Activated CD4-positive, alpha-beta T cell treated with anti-CD3 and anti-CD28 coated beads for 48 hours (primary cell): ENCODE results near the gene RALGAPA2.

Source experiments
- DNase-seq: peaks from one replicate; pipeline ENCODE4 v3.0.0-alpha.2; 2020

RALGAPA2 gene

GRCh38 chr20:20491110-20491783 lies 221.2 kb downstream of the RALGAPA2 start:
- DNase-seq: peak; percentile 53

DNA sequence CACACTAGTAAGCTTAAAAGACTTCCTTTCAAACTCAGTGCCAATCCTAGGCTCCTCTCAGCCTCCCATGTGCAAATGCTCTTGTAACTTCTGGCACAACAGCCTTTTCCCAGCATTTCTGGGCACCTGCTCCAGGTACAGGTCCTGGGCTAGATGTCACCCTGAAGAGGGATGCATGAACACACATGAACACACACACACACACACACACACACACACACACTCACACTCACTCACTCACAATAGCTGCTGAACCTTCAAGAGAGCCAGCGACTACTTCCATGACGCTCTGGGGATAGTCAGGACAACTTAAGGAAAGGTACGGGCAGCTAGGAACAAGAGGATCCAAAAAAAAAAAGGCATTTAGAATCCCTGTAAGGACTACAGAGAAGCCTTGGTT lies 221.8 kb downstream of the RALGAPA2 start:
- peak; percentile 27 for DNase-seq

- peak; percentile 34 for DNase-seq
Measured at GRCh38 chr20:20489648-20490341, 222.6 kb downstream of the RALGAPA2 start.

GRCh38 chr20:20489054-20489453 lies 223.4 kb downstream of the RALGAPA2 start:
- DNase-seq: no peak

GRCh38 chr20:20488388-20488787 lies 224.1 kb downstream of the RALGAPA2 start:
- no peak for DNase-seq

DNA sequence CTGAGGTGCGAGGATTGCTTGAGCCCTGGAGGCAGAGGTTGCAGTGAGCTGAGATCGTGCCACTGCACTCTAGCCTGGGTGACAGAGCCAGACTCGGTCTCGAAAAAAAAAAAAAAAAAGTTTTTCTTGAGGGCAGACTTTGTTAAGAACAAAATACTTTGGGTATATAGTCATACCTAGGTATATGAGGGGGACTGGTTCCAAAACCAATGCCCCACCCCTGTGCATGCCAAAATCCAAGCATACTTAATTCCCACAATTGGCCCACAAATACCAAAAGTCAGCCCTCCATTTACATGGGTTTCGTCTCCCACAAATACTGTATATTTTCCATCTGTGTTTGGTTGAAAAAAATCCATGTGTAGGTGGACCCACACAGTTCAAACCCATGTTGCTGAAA lies 224.6 kb downstream of the RALGAPA2 start:
- DNase-seq: peak; percentile 59

GRCh38 chr20:20483328-20483727 lies 229.1 kb downstream of the RALGAPA2 start:
- DNase-seq: no peak

DNA sequence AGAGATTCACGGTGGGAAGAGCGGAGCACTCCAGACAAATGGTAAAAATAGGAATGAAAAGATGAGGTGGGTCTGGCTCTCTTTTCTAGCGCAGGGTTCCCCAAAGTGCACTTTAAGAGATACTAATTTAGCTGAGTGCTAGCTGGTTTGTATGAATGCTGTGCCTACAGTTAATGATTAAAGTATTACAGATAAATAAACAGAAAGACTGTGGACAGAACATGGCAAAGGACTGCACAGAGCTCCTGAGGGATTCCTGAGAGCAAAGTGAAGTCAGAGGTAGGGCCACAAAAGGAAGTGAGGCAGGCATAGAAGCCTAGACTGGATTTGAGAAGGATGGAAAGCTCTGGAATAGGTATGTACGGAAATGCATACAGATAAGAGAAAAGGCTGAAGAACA lies 230.0 kb downstream of the RALGAPA2 start:
- DNase-seq: no peak

- DNase-seq: no peak
Measured at GRCh38 chr20:20480689-20481088, 231.8 kb downstream of the RALGAPA2 start.

DNA sequence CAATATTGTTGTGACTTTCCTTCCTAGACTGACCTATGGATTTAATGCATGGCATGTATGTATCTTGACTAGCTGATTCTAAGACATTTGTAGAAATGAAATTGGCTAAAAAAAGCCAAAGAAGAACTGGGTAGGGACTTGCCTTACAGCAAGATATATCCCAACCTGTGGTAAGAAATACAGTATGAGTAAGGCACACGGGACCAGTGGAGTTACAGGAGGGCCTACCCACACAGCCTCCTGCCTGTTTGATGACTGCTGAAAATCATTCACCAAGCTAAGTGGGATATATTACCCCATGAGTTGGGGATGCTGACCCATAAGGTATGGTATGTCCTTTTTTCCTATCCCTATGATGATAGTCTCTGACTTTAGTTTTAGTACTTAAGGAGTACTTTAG lies 232.3 kb downstream of the RALGAPA2 start:
- no peak for DNase-seq

GRCh38 chr20:20477444-20478041 lies 234.9 kb downstream of the RALGAPA2 start:
- DNase-seq: no peak

DNA sequence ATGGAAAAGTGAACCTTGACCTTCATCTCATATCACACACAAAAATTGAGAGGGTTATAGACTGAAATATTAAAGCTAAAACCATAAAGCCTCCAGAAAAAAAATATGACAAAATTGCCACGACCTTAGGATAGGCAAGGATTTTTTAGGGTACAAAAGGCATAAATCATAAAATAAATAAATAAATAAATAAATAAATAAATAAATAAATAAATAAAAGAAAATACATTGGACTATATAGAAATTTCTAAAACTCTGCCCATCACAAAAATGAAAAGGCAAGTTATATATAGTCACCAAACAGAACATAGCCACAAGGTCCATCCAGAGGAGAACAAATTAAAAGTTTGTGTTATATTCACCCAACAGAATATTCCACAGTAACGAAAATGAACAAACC lies 235.9 kb downstream of the RALGAPA2 start:
- DNase-seq: no peak

DNA sequence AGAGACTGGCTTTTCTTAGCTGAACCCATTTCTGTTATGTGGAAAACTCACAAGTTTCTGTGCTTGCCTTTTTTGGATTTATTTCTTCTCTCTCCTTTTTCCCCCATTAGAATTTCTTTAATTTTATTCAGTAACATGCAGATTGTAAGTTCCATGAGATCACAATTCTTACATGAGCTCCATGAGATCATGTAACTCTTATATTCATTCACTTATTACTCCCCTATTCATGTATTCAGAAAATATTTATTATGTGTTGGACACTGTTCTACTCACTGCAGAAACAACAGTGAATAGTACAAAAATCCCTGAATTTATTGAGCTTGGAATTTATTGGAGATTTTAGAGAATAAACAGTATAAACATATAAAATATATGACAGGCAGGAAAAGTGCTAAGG lies 238.8 kb downstream of the RALGAPA2 start:
- DNase-seq: no peak

DNA sequence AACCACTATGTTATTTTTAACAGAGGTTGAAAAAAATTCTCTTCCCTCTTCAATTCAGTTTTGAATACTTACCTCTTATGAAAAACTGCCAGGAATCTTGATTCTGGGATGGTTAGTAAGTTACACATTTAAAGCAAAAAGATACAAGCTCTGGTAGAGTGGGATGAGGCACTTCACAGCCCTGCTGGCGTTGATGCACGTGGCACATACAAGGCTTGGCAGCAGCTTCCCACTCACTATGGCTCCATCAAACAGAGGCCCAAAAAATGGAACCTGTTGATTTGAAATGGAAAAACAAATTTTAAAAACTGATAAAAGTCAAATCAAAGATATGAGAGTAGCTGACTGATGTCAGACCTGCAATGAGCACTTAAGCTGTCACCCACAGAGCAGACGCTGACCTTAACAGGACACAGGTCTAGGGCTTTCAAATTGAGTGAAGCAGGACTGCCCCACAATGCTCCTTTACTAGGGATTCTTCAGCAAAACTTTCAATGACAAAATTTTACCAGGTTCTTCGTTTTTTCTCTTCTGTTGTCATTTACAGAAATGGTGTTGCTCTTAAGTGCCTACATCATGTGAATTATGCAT lies 239.7 kb downstream of the RALGAPA2 start:
- DNase-seq: no peak

GRCh38 chr20:20466341-20466879 lies 246.0 kb downstream of the RALGAPA2 start:
- DNase-seq: peak; percentile 43

DNA sequence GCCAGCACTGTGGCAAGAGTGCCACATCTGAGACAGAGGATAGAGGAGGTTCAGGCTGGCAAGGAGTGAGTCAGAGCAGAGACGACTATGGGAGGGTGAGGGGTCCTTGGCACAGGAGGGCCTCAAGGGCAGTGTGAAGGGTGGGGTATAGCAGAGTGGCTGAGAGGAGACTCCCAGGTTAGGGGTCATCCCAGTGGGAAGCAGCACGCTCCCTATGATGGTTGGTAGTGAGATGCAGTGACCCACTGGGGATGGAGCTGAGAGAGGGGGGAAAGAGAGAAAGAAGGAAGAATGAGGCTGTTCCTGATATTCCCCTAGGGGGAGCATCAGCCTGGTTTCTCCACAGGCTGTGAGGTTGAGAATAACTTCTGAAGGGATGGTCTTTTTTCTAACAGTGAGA lies 247.2 kb downstream of the RALGAPA2 start:
- no peak for DNase-seq

- DNase-seq: no peak
Measured at GRCh38 chr20:20463933-20464374, 248.5 kb downstream of the RALGAPA2 start.

- DNase-seq: no peak
Measured at GRCh38 chr20:20462185-20462584, 250.3 kb downstream of the RALGAPA2 start.

DNA sequence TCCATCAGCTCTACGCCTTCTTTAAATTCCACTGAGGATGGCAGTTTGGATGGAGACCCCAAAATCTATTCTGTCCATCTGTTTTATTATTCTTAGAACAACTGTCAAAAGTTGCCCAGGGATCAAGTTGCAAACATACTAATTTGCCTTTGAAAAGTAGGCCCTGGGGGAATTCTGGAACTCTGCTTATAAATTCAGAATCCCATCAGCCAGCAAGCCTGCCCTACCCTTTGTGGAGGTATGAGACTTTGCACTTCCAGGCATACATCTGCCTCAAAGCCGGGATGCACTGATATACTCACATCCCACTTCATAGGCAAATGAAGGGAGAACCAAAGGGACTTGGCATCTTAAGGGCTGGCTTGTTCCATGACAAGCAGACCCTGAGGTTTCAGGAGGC lies 250.9 kb downstream of the RALGAPA2 start:
- DNase-seq: no peak

- DNase-seq: no peak
Measured at GRCh38 chr20:20459726-20460125, 252.7 kb downstream of the RALGAPA2 start.

- DNase-seq: peak; percentile 17
Measured at GRCh38 chr20:20457392-20458126, 254.9 kb downstream of the RALGAPA2 start.

GRCh38 chr20:20456741-20457140 lies 255.7 kb downstream of the RALGAPA2 start:
- DNase-seq: no peak

DNA sequence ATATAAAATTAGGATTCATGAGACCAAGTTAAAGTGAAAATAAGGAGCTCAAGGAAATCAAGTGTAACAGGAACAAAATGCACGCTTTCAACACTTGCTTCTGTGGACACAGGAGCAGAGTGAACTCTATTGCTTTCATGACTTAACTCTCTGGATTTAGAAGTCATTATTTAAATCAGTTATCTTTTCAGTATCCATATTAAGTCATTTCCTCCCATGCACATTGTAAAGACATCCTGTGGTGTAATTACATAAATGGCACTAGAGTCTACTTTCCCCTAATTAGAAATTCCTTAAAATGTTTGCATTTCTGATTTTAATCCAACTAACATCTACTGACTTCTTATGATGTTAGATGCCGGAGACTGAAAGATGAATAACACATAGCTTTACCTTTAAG lies 256.5 kb downstream of the RALGAPA2 start:
- no peak for DNase-seq
